Activated CD4-positive, CD25-positive, alpha-beta regulatory T cell treated with anti-CD3 and anti-CD28 coated beads, Interleukin-2, amount 50 U/mL, for 16 hours (primary cell): ENCODE measurements around the gene KIAA0513.

Experiments
- DNase-seq: peaks from one replicate; pipeline ENCODE4 v3.0.0-alpha.2; 2020; ENCODE audit warnings: low read depth, low spot score

KIAA0513 gene

DNA sequence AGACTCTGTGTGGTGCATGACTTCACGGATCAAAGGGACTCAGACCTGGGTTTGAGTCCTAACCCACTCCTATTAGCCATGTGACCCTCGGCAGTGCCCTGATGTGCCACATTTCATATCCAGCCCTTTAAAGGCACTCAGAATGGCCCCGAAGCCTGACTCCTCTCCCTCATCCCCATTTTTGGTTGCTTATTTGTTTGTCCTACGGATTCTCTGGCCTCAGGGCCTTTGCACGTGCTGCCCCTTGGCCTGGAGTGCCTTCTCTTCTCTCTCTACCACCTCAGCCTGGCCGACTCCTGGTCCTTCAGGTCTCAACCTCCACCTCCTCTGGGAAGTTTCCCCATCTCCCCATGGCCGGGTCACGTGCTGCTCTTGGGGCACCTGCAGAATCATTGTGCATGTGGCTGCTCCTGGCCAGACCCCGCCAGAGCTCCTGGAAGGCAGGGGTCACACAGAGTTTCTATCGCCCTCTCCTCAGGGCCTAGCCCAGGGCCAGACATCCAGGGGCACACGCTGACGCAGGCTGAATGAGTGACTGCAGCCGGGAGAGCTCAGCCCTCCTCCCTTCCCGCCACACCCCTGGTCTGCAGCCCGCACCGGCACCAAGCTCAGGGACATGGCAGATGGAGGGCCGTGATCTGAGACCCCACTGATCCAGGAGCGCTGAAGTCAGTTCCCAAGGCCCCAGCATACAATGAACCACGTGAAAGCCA, 106.6 kb downstream of the KIAA0513 start:
- DNase-seq: no peak

DNA sequence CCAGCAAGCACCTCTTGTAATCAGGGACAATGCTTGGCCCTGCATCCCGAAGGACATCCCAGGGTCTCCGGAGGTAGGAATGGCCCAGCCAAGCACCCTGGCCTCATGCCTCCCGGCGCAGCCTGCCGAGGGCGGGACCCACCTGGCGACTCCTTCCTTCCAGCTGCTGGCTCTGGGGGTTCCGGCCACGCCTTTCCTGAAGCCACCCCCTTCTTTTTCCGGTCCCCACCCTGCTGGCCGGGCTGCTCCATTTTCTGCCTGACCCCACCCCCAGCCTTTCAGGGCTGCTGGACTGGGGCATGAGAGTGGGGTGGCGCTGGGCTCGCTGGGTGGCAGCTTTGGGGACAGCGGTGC, 107.2 kb downstream of the KIAA0513 start:
- no peak for DNase-seq

DNA sequence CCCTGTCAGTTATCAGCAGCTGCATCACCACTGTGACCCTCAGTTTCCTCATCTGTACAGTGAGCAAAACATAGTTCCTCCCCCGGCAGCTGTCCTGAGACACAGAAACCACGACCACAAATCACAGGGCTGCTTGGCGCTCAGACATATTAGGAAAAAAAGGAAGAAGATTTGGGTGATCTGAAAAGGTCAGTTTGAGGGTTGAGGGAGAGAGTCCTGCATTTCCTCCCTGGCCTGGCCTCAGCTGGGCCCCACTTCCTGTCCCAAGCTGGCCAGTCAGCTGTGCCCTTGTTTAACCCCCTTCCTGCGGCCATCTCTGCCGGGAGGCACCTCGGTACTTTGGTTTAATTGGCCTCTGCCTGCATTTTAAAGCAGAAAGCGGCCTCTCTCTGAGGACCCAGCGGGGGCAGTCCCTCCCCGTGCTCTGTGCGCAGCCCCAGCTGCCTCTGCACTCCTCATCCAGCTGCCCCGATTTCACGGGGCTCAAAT, 108.7 kb downstream of the KIAA0513 start:
- no peak for DNase-seq

DNA sequence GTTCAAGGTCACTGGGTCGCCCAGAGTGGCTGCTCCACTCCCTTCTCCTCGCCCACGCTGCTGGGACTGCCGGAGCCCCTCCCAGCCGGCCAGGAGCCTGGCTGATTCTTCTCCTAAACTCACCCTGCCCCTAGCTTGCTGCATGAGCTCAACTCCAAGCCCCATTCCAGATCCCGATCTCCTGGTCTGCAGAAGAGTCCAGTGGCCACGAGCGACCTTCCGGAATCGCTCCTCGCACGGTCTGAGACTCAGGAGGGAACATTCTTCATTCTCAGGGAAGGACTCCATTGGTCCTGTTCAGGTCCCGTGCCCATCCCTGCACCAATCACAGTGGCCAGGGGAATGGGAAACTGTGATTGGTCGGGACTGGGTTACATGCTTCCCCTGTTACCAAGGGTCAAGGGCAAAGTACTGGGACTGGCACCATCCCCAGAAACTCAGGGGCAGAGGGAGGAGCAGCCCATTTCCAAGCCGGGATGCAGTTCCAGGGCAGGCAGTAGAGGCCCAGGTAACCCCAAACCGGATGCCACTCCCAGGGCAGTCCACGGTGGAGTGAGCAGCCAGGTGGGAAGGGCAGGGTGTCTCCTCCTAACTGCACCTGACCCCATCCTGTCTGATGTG, 109.2 kb downstream of the KIAA0513 start:
- no peak for DNase-seq

DNA sequence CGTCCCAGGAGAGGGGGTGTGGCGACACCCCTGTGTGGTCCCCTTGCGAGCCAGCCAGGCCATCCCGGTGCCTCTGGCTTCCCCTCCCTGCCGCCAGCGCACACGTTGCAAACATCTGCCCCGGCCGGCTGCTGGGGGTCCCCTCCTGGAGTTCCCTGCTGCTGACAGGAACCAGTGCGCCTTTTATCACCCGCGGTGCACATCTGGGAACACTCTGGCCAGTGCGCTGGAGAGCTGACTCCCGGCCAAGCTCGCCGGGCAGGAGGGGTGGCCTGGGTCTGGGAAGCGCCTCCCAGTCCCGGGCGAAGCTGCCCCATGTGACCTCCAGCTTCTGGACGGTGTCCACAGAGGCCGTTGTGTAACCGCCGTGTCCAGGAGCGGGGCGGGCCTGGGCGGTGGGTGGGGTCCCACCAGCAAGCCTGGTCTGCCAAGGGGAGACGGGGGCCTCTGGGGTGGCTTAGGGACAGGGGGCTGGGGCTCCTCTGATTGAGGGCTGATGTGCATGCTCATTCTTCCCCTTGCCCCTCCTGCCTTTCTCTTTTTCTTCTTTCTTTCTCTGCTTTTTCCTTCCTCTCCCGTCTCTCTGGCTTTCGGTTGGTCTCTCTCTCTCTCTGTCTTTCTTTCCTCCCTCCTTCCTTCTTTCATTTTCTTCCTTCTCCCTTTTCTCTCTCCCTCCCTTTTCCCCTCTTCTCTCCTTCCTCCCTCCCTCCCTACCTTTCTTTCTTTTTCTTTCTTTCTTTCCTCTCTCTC, 109.9 kb downstream of the KIAA0513 start:
- no peak for DNase-seq

DNA sequence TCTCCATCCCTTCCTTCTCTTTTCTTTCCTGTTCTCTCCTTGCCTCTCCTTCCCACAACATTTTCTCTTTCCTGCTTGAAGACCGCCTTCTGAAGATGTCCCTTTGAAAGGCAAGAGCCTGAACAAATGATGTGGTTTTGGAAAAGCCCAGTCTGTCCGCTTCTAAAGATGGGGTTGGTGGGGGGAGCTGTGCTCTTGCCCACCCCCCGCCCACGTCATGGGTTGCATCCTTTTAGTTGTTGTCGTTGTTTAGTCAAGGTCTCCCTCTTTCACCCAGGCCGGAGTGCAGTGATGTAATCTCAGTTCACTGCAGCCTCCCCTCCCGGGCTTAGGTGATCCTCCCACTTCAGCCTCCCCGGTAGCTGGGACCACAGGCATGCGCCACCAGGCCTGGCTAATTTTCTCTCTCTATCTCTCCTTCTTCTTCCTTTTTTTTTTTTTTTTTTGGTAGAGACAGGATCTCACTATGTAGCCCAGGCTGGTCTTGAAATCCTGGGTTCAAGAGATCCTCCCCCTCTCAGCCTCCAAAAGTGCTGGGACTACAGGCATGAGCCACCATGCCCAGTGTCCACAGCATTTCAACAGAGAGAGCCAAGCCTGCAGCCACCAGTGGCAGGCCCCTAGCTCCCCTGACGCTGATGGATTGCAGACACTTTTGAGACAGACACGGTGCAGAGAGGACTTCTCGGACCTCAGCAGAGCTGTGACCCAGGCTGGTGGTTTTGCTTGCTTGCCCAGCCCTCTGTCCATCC, 110.7 kb downstream of the KIAA0513 start:
- no peak for DNase-seq

DNA sequence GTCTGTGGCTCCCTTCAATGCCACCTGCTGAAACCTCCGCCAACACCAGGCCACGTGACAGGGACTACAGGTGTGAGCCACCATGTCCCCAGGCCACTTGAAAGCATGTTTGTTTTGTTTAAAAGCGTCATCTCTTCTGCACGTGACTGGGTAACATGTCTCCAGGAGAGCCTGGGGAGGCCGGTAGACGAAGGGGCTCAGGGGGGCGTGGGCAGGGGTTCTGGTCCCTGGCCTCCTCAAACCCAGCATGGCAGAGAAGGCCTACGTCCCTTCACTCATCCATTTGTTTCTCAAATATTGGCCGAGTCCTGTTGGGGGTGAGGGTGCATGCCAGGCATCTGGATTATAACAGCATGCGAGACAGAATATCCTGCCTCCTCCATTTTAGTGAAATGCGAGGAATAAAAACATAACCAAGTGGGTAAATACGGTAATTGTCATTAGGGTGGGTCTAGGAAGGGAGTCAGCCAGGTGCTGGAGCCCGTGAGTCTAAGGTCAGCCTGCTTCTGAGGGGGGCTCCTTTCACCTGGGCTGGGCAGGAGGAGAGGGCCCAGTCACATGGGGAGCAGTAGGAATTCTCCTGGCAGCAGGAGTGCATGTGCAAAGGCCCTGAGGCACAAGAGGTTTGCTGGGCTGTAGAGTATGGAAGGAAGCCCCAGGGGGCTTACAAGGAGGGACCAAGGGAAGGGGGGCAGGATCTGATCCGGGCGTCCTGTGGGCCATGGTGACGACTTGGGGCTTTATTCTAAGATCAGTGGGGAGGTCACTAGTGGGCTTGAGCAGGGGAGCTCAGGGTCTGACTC, 111.4 kb downstream of the KIAA0513 start:
- DNase-seq: no peak

DNA sequence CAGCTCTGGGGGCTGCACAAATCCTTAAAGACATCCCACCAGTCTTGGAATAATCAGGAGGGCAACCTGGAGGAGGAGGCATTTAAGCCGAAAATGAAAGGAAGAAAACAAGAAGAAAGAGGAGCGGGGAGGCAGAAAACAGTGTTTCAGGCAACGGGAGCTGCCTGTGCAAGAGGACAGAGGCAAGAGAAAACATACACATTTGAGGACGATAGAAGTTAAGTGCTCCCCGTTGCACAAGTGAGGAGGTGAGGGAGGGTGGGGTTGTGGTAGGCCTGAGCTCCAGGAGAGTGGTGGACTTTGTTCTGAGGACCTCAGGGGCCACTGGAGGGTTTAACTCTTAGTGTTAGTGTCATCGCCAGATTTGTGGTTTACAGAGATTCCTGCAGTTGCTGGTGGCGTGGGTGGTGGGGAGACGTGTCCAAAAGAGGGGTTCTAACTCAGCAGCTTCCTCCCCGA, 112.3 kb downstream of the KIAA0513 start:
- DNase-seq: no peak

DNA sequence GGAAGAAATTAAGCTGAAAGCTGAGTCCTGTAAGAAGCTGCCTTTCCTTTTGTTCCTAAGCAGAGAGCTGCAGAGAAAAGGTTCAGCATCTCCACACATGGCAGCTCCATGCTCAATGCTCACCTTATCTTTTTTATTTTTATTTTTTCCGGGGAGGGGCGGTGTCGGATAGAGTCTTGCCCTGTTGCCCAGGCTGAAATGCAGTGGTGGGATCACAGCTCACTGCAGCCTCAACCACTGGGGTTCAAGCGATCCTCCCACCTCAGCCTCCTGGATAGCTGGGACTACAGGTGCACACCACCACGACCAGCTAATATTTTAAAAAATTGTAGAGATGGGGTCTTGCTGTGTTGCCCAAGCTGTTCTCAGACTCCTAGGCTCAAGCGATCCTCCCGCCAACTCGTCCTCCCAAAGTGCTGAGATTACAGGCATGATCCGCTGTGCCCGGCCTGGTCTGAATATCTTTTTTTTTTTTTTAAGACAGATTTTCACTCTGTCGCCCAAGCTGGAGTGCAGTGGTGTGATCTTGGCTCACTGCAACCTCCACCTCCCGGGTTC, 112.9 kb downstream of the KIAA0513 start:
- DNase-seq: no peak

DNA sequence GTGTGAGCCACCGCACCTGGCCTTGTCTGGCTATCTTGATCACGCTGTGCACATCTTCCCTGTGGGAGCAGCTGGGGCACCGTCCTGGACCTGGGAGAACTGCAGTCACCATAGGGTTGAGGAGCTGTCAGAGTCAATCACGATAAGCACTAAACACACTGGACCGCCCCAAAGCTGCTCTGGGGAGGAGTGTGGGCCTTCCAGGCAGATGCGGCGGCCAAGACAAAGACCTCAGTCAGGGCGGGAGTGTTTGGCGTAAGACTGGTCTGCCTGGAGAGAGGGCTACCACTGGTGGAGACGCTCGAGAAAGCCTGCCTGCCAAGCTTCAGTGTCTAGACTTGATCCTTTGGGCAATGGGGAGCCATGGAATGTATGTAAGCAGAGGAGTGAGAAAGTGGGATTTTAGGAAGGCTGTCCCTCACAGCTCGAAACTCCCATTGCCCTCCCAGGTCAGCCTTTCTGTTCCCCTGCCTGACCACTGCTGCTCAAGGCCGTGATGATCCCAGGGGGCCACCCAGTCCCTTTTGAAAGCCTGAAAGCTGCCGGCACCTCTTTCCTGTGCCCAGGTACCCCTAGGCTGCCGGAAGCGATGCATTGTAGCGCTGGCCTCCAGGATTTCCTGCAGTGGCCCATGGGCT, 114.0 kb downstream of the KIAA0513 start:
- DNase-seq: no peak

DNA sequence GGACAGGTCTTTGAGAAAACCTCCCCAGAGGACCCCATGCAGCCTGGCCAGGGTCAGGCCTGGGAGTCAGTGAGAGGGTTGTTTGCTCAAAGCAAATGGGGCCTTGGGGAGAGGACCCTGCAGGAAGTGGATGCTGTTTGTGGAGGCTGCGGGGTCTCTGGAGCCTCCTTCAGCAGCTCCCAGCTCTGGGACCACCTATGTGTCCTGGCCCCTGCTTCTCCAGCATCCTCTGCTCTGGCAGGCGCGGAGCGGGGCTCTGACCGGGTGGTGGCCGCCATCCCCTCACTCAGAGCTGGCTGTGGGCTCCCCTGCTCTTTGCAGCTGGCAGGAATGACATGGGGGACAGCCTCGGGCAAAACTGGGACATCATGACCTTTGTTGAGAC, 114.5 kb downstream of the KIAA0513 start:
- no peak for DNase-seq

DNA sequence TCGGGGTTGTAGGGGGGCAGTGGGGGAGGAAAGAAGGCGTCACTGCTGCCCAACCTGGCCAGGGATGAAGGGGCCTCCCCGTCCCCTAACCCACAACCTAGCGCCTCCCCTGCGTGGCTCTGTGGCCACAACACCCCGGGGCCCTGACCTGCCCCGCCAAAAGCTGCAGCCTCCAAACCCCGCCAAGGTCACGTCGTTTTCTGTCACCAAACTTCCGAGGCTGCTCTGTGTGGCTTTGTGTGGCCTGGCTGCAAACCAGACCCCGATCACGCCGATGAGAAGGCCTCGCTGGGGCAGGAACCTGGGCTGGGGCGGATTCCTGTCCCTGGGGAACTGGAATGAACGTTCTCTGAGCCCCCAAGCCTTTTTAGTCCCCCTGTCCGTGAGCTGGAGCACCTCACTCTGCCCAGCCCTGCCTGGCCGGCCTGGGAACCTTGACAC, 115.2 kb downstream of the KIAA0513 start:
- no peak for DNase-seq
